Ishikawa (cell line): ENCODE measurements around the gene PRDM1.

ENCODE experiments used
- CEBPB ChIP-seq: IDR thresholded peaks from 2 replicates; pipeline ENCODE4 v1.6.1; 2012
- CREB1 ChIP-seq: IDR thresholded peaks from 2 replicates; pipeline ENCODE4 v1.6.1; 2012; ENCODE audit warnings: low read depth
- EP300 ChIP-seq: IDR thresholded peaks from 2 replicates; pipeline ENCODE4 v1.6.1; 2012; ENCODE audit warnings: borderline replicate concordance
- REST ChIP-seq: IDR thresholded peaks from 2 replicates; pipeline ENCODE4 v1.6.1; 2012; ENCODE audit warnings: low read depth, mild to moderate bottlenecking
- TAF1 ChIP-seq: IDR thresholded peaks from 2 replicates; pipeline ENCODE4 v1.6.1; 2012; ENCODE audit warnings: low read depth, mild to moderate bottlenecking
- TCF12 ChIP-seq: IDR thresholded peaks from 2 replicates; pipeline ENCODE4 v1.6.1; 2012; ENCODE audit warnings: low read depth
- TEAD4 ChIP-seq: IDR thresholded peaks from 2 replicates; pipeline ENCODE4 v1.6.1; 2012
- TF ChIP-seq, protein P1 (sequence below): IDR thresholded peaks from 2 replicates; pipeline ENCODE4 v1.6.1; 2012

- TF ChIP-seq, protein P1, sequence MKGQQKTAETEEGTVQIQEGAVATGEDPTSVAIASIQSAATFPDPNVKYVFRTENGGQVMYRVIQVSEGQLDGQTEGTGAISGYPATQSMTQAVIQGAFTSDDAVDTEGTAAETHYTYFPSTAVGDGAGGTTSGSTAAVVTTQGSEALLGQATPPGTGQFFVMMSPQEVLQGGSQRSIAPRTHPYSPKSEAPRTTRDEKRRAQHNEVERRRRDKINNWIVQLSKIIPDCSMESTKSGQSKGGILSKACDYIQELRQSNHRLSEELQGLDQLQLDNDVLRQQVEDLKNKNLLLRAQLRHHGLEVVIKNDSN: no peak
- TF ChIP-seq CREB1 (no peak), CEBPB (no peak), EP300 (no peak), TEAD4 (no peak), TAF1 (no peak), REST (no peak), TCF12 (no peak)
These were observed 498 bp upstream of the PRDM1 start for GRCh38 chr6:106085692-106085983.
